Ramos (cell line): ENCODE data around the gene SLC1A2.

Experiments used
- in situ Hi-C: fragments of 300-500 bp; cut with MboI; formaldehyde crosslinking; loops from one replicate; pipeline ENCODE4 v1.14.3; 2022; ENCODE audit warnings: low sequenced_read_pairs; ENCODE audit not compliant: unreplicated experiment

Gene SLC1A2

DNA sequence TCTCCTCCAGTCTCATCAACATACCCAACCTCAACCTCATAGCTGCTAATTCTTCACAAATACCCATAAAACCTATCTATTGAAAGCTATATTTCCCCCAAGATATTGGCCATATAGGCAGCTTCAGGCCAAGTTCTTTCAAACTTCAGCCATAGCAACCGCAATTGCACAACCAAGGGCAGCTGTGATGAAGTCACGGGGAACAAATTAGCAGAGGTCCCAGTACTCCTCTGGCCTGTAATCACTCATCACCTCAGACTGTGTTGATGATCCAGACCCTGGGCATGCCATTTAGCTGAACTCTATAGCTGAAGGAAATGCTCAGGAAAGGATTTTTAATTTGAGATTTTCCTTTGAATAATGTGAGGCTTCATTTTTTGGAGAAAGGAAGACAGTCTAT, 84.1 kb downstream of the SLC1A2 start:
- in situ Hi-C loops, result no loop called here

DNA sequence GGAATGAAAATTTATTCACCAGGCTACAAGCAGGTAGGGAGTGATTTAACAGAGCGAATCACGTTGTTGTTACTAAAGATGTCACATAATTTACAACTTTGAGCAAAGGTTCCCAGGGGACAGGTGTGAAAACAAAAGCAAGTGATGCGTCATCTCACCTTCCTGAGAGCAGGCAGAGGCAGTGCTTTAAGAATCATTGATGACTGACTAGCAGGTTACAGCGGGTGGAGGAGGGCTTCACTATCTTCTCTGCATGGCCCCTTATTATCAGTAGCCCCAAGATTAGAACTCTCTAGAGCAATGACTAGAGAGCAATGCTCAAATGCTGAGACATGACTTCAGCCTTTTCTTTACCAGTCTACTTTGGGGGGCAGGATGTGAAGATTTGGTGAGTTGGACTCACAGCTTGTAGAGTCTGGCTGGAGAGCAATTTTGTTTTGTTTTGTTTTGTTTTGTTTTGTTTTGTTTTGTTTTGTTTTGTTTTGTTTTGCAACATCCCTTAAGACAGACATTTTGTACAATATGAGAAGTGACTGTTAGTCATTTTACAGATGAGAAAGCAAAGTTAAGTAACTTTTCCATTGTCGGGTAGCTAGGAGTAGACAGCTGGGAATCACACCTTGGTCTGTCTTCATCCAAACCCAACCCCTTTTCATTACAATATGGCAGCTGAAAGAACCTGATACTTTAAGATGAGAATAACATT, 84.8 kb downstream of the SLC1A2 start:
- in situ Hi-C loops, result no loop called here

DNA sequence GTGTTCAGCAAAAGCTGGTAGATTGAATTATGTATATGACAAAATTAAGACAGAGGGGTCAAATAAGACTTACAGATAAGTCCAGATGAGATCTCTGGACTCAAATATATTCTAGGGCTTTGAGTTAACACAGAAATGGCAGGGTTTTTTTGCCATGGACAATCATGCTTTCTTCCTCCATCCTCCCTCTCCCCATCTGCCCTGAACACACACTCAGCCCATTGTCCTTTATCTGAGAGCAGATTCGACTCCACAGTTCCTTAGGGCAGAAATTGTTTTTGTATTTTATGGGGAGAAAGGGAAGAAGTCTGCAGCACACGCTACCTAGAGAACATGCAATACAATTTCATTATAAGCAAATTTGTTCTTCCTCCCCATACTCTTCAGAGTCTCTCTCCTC, 86.8 kb downstream of the SLC1A2 start:
- in situ Hi-C loops, result no loop called here

GRCh38 chr11:35330931-35331330, 88.4 kb downstream of the SLC1A2 start:
- in situ Hi-C loops, result no loop called here

GRCh38 chr11:35330156-35330889, 89.0 kb downstream of the SLC1A2 start:
- in situ Hi-C loops, result no loop called here

DNA sequence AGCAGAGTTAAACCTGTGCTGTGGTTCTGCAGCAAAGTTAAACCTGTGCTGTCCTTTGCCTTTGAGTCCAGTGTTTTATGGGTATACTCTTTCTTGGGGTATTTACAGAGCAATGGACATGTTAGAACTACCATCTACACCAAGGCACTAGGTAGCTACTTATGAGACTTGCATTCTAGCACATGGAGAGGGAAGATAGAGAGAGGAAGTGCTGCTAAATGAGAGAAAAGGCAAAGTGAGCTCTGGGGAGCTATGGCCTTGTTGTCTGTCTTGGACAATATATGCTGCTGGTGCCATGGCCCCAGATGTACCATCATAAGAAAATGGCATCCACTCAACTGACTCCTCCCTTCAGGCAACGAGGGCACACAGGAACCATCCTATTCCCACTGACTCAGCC, 91.5 kb downstream of the SLC1A2 start:
- in situ Hi-C loops, result no loop called here

DNA sequence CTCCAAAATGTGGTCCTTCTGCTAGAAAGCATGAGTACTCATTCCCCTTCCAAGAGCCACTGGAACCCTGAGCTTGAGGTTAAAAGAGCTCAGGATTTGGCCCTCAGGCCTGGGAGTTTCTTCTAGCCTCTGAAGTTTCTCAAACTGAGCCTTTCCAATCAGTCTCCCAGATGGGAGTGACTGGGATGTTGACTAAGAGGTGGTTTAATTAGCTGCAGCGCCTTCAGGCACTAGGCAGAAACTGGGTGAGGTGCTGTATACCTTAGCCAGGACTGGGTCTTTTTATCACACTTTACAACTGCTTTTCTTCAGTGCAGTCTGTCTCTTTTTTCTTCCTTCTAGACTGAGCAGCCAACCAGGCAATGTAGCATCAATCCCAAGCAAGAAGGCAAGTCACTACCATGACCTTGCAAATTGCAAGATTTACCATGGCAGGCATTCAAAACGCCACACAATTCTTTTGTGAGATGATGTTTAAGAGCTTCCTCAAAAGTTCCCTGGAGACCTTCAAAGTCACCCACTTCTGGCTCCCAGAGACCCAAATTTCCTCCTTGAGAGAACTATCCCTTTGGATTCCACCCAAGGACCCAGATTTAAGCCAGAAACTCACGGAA, 93.0 kb downstream of the SLC1A2 start:
- in situ Hi-C loops, result no loop called here

- in situ Hi-C loops, result no loop called here
Observed at GRCh38 chr11:35324981-35325380, 94.4 kb downstream of the SLC1A2 start.

DNA sequence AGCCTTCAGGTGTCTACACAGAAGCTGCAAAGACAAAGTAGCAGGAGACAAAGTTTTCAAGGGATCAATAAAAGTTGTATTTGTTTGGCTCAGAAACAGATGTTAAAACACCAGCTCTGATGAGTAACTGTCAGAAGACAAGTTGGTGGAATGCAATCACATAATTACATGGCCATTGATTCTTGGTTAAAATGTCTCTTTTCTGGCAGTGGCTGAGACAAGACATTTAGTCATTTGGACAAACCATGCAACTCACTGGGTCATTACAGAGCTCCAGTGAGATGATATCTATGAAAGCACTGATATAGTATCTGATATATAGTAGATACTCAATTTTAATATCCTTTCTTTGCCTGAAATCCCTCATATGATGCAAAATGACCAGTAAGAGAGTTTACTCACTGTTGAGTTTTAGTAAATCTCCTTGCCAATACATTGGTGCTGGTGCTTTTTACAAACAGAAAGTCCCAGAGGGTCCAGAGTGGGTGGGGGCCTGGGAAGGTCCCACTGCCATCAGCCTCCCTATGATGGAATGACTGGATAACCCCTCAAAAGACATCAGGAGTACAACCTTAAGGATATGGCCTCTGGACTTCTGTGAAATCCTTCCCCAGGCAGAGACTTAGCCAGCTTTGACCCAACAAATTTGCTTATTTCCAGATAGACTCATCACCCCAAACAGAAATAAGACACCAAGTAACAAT, 95.0 kb downstream of the SLC1A2 start:
- in situ Hi-C loops, result no loop called here

DNA sequence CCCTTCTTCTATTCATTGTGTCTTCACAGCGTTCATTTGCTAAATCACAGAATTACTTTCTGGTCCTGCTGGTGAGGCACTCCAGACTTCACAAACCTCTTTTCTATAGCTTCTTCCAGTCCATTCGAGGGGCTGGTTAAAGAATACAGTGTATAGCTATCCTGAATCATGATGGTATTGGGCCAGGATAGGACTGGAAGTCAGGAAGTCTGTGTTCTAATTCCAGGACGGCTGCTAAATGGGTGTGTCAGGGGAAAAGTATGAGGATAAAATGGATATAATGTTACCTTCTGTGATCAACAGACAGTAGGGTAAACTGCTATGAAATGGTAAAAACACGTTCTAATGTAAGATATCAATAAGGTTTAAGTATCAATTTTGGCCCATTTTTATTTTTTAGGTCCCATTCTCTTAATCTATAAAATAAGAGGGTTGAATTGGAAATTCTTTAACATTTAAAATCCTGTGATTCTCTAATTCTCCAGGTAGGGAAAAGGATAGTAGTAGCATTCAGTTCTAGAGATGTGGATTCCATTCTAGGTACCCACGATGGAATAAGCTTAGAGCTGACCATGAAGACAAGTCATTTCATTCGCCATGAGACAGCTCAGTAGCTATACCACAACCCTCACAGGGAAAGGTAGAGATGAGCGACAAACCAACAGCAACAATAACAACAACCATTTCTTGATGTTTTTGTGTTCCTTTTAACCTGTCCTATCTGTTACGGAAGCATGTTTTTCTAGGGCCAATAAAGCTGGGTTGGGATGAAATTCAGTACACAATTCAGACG, 96.1 kb downstream of the SLC1A2 start:
- in situ Hi-C loops, result no loop called here

DNA sequence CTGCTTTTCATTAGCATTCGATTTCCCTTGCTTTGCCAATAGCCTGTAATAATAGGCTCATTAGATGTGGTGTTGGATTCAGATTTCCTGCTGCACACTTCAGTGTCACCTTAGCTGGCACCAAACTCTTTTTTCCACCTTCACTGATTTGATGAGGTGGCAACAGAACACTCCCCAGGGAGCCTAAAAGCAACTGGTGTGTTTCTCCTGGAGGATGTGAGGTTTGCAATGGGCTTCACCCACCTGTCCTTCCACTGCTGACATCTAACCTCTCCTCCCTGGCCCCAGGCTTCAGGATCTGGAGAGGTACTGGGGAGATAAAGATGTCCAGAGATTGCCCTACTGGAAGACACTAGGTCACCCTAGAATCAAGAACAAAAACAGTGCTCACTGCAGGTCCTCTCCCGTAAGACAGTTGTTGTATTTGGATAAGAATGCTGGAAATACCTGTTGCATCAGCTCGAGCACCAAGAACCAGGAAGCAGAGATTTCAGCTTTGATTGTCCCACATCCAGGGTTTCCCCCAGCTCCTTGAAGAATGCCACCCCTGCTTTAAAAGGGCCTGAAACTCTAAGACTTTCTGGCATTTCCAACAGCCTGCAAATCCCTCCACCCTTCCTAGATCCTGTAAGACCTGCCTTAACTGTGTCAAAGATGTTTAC, 96.9 kb downstream of the SLC1A2 start:
- in situ Hi-C loops, result no loop called here

DNA sequence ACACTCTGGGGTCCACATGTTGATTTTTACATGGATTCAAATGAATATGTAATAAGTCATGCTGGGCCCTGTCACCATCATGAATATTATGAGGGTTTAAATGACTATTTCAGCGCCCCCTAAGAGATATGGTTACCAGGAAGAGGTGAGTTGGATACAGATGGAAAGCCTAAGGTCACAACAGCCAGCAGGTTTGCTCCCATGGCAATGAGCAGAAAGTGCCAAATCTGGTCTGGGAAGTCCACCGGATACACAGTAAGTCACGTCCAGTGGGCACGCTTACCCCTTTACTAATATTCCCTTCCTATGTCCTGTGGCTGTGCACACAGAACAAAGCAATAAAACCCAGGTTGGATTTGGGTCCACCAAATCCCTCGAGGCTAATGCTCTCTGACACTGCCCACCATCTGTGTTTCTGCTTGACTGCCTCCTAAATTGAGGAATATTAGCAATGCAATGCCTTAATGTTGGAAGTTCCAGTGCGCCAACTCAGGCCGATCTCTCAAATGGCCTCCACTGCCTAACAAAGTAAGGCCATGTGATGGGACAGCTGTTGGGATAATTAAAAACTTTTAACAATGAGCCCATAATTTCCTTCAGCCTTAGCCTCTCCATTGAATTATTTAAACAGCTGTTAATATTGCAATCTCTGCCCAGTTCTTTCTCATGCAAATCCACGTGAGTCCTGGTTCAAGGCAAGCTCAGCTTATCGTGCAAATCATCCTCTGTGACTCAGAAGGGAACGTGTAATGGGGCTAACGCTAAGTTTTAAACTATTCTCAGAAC, 97.6 kb downstream of the SLC1A2 start:
- in situ Hi-C loops, result no loop called here

DNA sequence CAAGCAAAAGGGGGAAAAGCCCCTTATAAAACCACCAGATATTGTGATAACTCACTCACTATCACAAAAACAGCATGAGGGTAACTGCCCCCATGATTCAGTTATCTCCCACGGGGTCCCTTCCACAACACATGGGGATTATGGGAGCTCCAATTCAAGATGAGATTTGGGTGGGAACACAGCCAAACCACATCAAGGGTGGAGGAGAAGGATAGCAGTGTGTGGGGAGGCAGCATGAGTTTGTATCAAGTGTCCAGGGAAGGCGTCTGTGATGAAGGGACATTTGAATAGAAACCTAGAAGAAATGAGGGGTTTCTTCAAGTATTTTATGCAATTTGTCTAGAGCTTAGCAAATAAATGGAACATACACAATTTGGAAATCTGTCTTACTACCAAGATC, 98.2 kb downstream of the SLC1A2 start:
- in situ Hi-C loops, result no loop called here

- in situ Hi-C loops, result no loop called here
Observed at GRCh38 chr11:35318977-35319925, 100.1 kb downstream of the SLC1A2 start.

GRCh38 chr11:35318309-35318708, 101.0 kb downstream of the SLC1A2 start:
- in situ Hi-C loops, result no loop called here

DNA sequence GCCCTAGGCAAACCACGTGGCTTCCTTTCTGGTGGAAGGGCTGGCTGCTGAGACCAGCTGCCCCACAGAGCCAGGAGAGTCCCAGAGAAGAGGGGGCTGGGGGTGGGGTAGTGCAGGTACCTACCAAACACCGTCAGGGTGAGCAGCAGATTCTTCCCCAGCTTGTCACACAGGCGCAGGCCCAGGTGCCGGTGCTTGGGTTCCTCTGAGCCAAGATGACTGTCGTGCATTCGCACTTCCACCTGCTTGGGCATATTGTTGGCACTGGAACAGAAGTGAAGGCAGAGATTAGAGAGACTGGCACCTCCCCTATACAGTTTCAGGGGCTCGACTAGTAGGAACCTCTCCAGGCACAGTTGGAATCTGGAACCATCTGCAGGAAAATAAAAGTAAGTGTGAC, 102.1 kb downstream of the SLC1A2 start:
- in situ Hi-C loops, result no loop called here

DNA sequence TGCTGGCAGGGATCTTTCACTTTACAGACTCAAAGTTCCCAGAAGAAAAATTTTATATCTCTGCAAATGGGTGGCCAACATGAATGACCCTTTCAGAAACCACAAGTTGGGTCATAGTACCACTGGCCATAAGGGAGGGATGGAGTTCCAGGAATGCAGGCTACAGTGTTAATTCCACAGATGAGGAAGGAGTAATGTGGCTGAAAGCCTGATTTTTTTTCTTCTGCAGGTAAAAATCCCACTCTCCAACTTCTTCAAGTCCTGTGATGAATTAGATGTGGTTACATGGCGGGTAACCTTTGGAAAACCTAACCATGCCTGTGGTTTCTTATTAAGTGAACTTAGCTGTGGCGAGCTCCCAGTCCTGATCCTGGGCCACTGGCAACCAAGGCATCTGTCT, 103.2 kb downstream of the SLC1A2 start:
- in situ Hi-C loops, result no loop called here

DNA sequence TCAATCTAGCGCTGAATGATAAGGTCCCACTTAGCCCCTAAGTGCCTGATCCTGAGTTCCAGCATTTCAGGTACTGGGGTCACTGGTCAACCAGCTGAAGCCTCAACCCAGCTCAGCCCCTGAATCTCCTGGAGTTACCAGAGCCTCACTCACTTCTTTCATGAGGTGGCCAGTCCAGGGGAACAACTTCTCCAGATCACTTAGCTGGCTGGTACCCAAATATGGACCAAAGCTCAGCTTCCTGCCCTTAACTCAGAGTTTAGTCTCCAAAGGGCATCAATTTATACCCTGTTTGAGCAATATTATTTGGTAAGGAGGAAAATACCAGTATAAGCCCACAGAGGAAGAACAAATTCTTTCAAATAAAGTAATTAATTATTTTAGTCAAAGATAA, 105.6 kb downstream of the SLC1A2 start:
- in situ Hi-C loops, result no loop called here
